OCI-LY3 (cell line): Measurements from ENCODE around the gene SMURF2.

Experiments
- H2AFZ ChIP-seq: fragments of 200-600, 300-600 bp; shearing (Covaris generic); 2 replicates; pipeline ENCODE4 v1.6.0; 2014; ENCODE audit warnings: antibody characterized with exemption, low read depth, low read length
- H3K27ac ChIP-seq: fragments of 200-600, 300-600 bp; sonication (generic); 2 replicates; pipeline ENCODE4 v1.5.1; 2014; ENCODE audit warnings: mild to moderate bottlenecking, low read length, moderate library complexity, mixed read lengths
- H3K27me3 ChIP-seq: fragments of 200-600, 300-600 bp; sonication (generic); 2 replicates; pipeline ENCODE4 v1.6.1; 2014; ENCODE audit warnings: low read depth, low read length, mixed read lengths
- H3K36me3 ChIP-seq: fragments of 200-600, 300-600 bp; sonication (generic); replicated peaks from 2 replicates; pipeline ENCODE3; 2014; ENCODE audit warnings: low read depth, low read length, mixed read lengths
- H3K4me1 ChIP-seq: fragments of 300-600, 200-600 bp; sonication (generic); 2 replicates; pipeline ENCODE4 v1.6.1; 2014; ENCODE audit warnings: low read length, mixed read lengths
- H3K4me2 ChIP-seq: fragments of 200-600, 300-600 bp; sonication (generic); 2 replicates; pipeline ENCODE4 v1.6.1; 2014; ENCODE audit warnings: low read length, mixed read lengths
- H3K4me3 ChIP-seq: fragments of 300-600, 200-600 bp; sonication (generic); 2 replicates; pipeline ENCODE4 v1.5.1; 2014; ENCODE audit warnings: antibody characterized with exemption, mild to moderate bottlenecking, low read length, moderate library complexity
- H3K79me2 ChIP-seq: fragments of 300-600, 200-600 bp; shearing (Covaris generic); 2 replicates; pipeline ENCODE4 v1.6.1; 2014; ENCODE audit warnings: mild to moderate bottlenecking, low read length, mixed read lengths
- H3K9ac ChIP-seq: fragments of 300-600, 200-600 bp; shearing (Covaris generic); 2 replicates; pipeline ENCODE4 v1.6.0; 2014; ENCODE audit warnings: mild to moderate bottlenecking, low read length, moderate library complexity
- H3K9me3 ChIP-seq: fragments of 200-600, 300-600 bp; shearing (Covaris generic); 2 replicates; pipeline ENCODE4 v1.6.1; 2014; ENCODE audit warnings: low read length, mixed read lengths; ENCODE audit not compliant: insufficient read depth
- H4K20me1 ChIP-seq: fragments of 200-600, 300-600 bp; sonication (generic); 2 replicates; pipeline ENCODE4 v1.6.1; 2016; ENCODE audit warnings: low read length, mixed read lengths; ENCODE audit not compliant: insufficient read depth
- CTCF ChIP-seq: fragments of 200-600, 300-600 bp; sonication (generic); IDR thresholded peaks from 2 replicates; pipeline ENCODE4 v1.5.1; 2014; ENCODE audit warnings: antibody characterized with exemption, low read length, low read depth
- EZH2phosphoT487 ChIP-seq: fragments of 200-600 bp; shearing (Covaris generic); IDR thresholded peaks from 2 replicates; pipeline ENCODE4 v1.6.1; 2018; ENCODE audit warnings: antibody characterized with exemption, mixed run types, low read depth

Gene SMURF2

GRCh38 chr17:64618848-64619247 lies 43.3 kb downstream of the SMURF2 start:
- no peak for TF ChIP-seq EZH2phosphoT487
- TF ChIP-seq CTCF: no peak

GRCh38 chr17:64617125-64617780 lies 44.9 kb downstream of the SMURF2 start:
- no peaks in the 10 kb centered on the region for H3K27me3 ChIP-seq
- no peak overlapping the region for H3K4me3 ChIP-seq
- no peaks in the 10 kb centered on the region for H3K9me3 ChIP-seq
- peaks cover 17% of the 10 kb centered on the region; the same call in 1 of the 2 replicates for H3K79me2 ChIP-seq
- no peak overlapping the region for H2AFZ ChIP-seq
- H3K4me1 ChIP-seq: peaks cover 12% of the 10 kb centered on the region
- no peak overlapping the region for H3K4me2 ChIP-seq
- no peak overlapping the region for H3K9ac ChIP-seq
- TF ChIP-seq CTCF (no peak), EZH2phosphoT487 (no peak)
- no peak overlapping the region for H3K27ac ChIP-seq
- peaks cover 20% of the 10 kb centered on the region for H4K20me1 ChIP-seq
- H3K36me3 ChIP-seq: no peaks in the 10 kb centered on the region

More at GRCh38 chr17:64618848-64619247, 43.3 kb downstream of the SMURF2 start:
- Histone ChIP-seq H3K27me3 (no peaks in the 10 kb centered on the region), H3K4me1 (peaks cover 2% of the 10 kb centered on the region; the same call in 1 of the 2 replicates), H3K79me2 (peaks cover 17% of the 10 kb centered on the region; the same call in 1 of the 2 replicates), H3K4me3 (no peak overlapping the region), H4K20me1 (peaks cover 31% of the 10 kb centered on the region), H3K27ac (no peak overlapping the region), H3K36me3 (no peaks in the 10 kb centered on the region), H3K9me3 (no peaks in the 10 kb centered on the region), H2AFZ (no peak overlapping the region), H3K4me2 (no peak overlapping the region), H3K9ac (no peak overlapping the region)

GRCh38 chr17:64615028-64615677 lies 47.0 kb downstream of the SMURF2 start:
- H3K4me2 ChIP-seq: no peak overlapping the region
- H3K4me3 ChIP-seq: no peak overlapping the region
- peaks cover 12% of the 10 kb centered on the region for H3K4me1 ChIP-seq
- TF ChIP-seq EZH2phosphoT487 (no peak), CTCF (no peak)
- H3K27me3 ChIP-seq: no peaks in the 10 kb centered on the region
- H4K20me1 ChIP-seq: peaks cover 18% of the 10 kb centered on the region
- H3K27ac ChIP-seq: no peak overlapping the region
- no peak overlapping the region for H3K9ac ChIP-seq
- H3K79me2 ChIP-seq: peaks cover 22% of the 10 kb centered on the region; the same call in 1 of the 2 replicates
- no peaks in the 10 kb centered on the region for H3K36me3 ChIP-seq
- H2AFZ ChIP-seq: no peak overlapping the region
- no peaks in the 10 kb centered on the region for H3K9me3 ChIP-seq

GRCh38 chr17:64614266-64615027 lies 47.7 kb downstream of the SMURF2 start:
- no peak overlapping the region for H3K4me3 ChIP-seq
- no peaks in the 10 kb centered on the region for H3K27me3 ChIP-seq
- H3K9ac ChIP-seq: no peak overlapping the region
- TF ChIP-seq CTCF (no peak), EZH2phosphoT487 (no peak)
- H3K36me3 ChIP-seq: no peaks in the 10 kb centered on the region
- H4K20me1 ChIP-seq: peaks cover 12% of the 10 kb centered on the region
- peaks cover 12% of the 10 kb centered on the region for H3K4me1 ChIP-seq
- H3K4me2 ChIP-seq: no peak overlapping the region
- H3K79me2 ChIP-seq: peaks cover 18% of the 10 kb centered on the region; the same call in 1 of the 2 replicates
- no peaks in the 10 kb centered on the region for H3K9me3 ChIP-seq
- no peak overlapping the region for H3K27ac ChIP-seq
- no peak overlapping the region for H2AFZ ChIP-seq
